ENCODE data around the gene JAK1. TPM values are rescaled to one million over a fixed set of nuclear protein-coding genes. Genes with fewer than 3 reads are reported as not detected.

Gene JAK1
- total and polyA plus RNA-seq, 2 donors (not counting 3 experiments of a cell fraction or from before 2014, with no cell fraction given), result 68.8 to 177 TPM

GRCh38 chr1:64848803-64849202, 117.5 kb downstream of the JAK1 start:
- H3K4me1 ChIP-seq (ENCODE audit: control insufficient read depth, extremely low read depth, insufficient read depth, low read length), result peaks cover 5% of the 10 kb centered on the region
- H3K4me3 ChIP-seq (replicated peaks in 1 of 3; ENCODE audit: insufficient read depth in 1 of 3, low read depth in 1 of 3, low read length in 3 of 3), result no peak overlapping the region
- POLR2A ChIA-PET, result no interaction called here
- no peak overlapping the region for H2AFZ ChIP-seq (ENCODE audit: low read depth, low read length)
- dilution Hi-C loops (cut with MboI; ENCODE audit: extremely low pct_ligation_motif_present, low sequenced_read_pairs), result no loop called here
- H3K9me3 ChIP-seq (replicated peaks; ENCODE audit: control insufficient read depth, insufficient read depth, low read length), result no peaks in the 10 kb centered on the region
- FAIRE-seq (no peak), DNase-seq (ENCODE audit: low read depth, low spot score) (no peak)
- no peak overlapping the region for H3K27ac ChIP-seq (ENCODE audit: insufficient read depth, low read depth, low read length)
- no peak overlapping the region for H3K9ac ChIP-seq (replicated peaks; ENCODE audit: extremely low read depth, insufficient read depth, low read length)
- no peaks in the 10 kb centered on the region for H3K27me3 ChIP-seq (ENCODE audit: control insufficient read depth in 2 of 2, insufficient read depth in 2 of 2, low read length in 2 of 2)
- H3K9me1 ChIP-seq (replicated peaks; ENCODE audit: control insufficient read depth, extremely low read depth, insufficient read depth, low read length), result no peaks in the 10 kb centered on the region
- no peak overlapping the region for H3K4me2 ChIP-seq (ENCODE audit: insufficient read depth, low read length)
- H3K79me2 ChIP-seq (ENCODE audit: control insufficient read depth, insufficient read depth, low read length), result no peaks in the 10 kb centered on the region
- peaks cover 4 to 53% of the 10 kb centered on the region in 2 experiments for H3K36me3 ChIP-seq (ENCODE audit: control insufficient read depth in 2 of 2, extremely low read depth in 1 of 2, insufficient read depth in 2 of 2, low read length in 2 of 2)
- no TSS peak for BruUV-seq (replicated peaks)
- no peak for TF ChIP-seq POLR2AphosphoS5 (IDR thresholded peaks at IDR 0.05; ENCODE audit: insufficient read depth, low read depth, low read length)
- no peak for TF ChIP-seq GATA2 (IDR thresholded peaks at IDR 0.05; ENCODE audit: insufficient read depth, insufficient read length, low read depth, low read length)
- no peak for TF ChIP-seq CTCF (IDR thresholded peaks at IDR 0.05; ENCODE audit: extremely low read depth in 1 of 2, insufficient read depth in 1 of 2, low read depth in 1 of 2, low read length in 2 of 2)
- TF ChIP-seq EZH2 (IDR thresholded peaks at IDR 0.05; ENCODE audit: borderline replicate concordance, low read depth, low read length, severe bottlenecking), result no peak
- no peak for TF ChIP-seq MAX (IDR thresholded peaks at IDR 0.05; ENCODE audit: insufficient read depth, insufficient read length)
- TF ChIP-seq JUN (IDR thresholded peaks at IDR 0.05; ENCODE audit: borderline replicate concordance, insufficient read depth, insufficient read length, low read depth), result no peak
- no peak for TF ChIP-seq FOS (IDR thresholded peaks at IDR 0.05; ENCODE audit: borderline replicate concordance, insufficient read depth, low read length)
- TF ChIP-seq POLR2A (IDR thresholded peaks at IDR 0.05; ENCODE audit: low read depth, low read length), result no peak
- intact Hi-C loops (cut with micrococcal nuclease), result no loop called here
- CTCF ChIA-PET, result interaction anchor here (1.2 kb wide), 1 partner anchor 13 kb away, joined by 3 read pairs; no protein-coding TSS in a partner anchor
- no peaks in the 10 kb centered on the region for H4K20me1 ChIP-seq (replicated peaks; ENCODE audit: control insufficient read depth, extremely low read depth, insufficient read depth, low read length)

All from endothelial cell of umbilical vein (primary cell).